Spleen (tissue), 7 donors: ENCODE measurements around the gene NDNF.

ENCODE experiments used
- CTCF ChIP-seq, 11 experiments: fragments of 200-600 bp in 7 of 11; fragments of 450-650 bp in 4 of 11; sonication (generic) in 4 of 11; IDR thresholded peaks in 8 of 11; conservative IDR thresholded peaks in 3 of 11; 1 replicate in 7 of 11; 2 replicates in 4 of 11; pipeline versions ENCODE4 v1.4.0 to v1.8.0; 2016 to 2021; ENCODE audit warnings: antibody characterized with exemption in 11 of 11, inconsistent platforms in 4 of 11, mild to moderate bottlenecking in 1 of 11
- POLR2A ChIP-seq, 3 donors: fragments of 450-650 bp; IDR thresholded peaks; one replicate each; pipeline ENCODE4 v1.5.1; 2017; ENCODE audit warnings: antibody characterized with exemption in 3 of 3, mild to moderate bottlenecking in 1 of 3
- donor health status: DM: no; HTN: no; CAD: no; lungs with moderate emphysema.
- donor health status: DM: no; HTN: no; CAD: no.
- donor health status: DM: no; HTN: no; CAD: no.

DNA sequence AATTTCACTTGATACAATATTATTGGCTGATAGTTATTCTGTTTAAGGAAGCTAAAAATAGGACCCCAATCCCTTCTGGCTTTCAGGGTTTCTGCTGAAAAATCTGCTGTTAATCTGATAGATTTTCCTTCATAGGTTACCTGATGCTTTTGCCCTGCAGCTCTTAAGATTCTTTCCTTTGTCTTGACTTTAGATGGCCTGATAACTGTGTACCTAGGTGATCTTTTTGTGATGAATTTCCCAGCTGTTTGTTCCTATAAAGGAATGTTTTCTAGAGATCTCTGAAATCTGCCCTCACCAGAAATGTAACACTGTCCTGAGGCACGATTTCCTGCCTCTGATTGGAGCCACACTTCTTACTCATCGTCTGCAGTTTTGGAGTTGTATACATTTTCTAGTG lies 80.5 kb downstream of the NDNF start:
- TF ChIP-seq CTCF (IDR thresholded peaks at IDR 0.05 in 8 of 11, conservative IDR thresholded peaks at IDR 0.05 in 3 of 11) (no peak), POLR2A (IDR thresholded peaks at IDR 0.05) (no peak)
